HG03045 (cell line): ENCODE results near the gene IL1R2.

Experiments used
- ATAC-seq: cut with Tn5 transposase; IDR thresholded peaks from one replicate; pipeline ENCODE4 v1.9.1; 2021; ENCODE audit warnings: mild to moderate bottlenecking, moderate library complexity; ENCODE audit not compliant: unreplicated experiment

The IL1R2 gene

GRCh38 chr2:101974663-101975062, 17.1 kb upstream of the IL1R2 start:
- no peak for ATAC-seq

DNA sequence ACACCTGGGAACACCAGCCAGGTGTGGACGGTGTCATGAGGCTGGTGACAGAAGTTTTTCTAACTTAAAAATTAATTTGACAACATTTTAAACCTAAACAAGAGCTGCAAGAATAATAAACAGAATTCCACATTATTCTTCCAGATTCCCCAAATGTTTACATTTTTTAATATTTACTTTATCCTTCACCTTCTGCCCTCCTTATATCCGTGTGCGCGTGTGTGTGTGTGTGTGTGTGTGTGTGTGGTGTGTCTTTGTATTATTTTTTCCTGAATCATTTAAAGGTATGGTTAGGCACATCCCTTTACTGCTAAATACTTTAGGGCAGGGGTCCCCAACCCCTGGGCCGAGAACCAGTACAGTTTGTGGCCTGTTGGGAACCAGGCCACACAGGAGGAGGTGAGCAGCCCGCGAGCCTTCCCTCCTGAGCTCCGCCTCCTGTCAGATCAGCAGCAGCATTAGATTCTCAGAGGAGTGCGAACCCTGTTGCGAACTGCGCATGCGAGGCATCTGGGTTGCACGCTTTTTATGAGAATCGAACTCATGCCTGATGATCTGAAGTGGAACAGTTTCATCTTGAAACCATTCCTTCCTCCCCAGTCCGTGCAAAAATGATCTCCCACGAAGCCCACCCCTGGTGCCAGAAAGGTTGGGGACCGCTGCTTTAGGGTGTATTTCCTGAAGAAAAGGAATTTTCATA, 16.4 kb upstream of the IL1R2 start:
- no peak for ATAC-seq

GRCh38 chr2:101976891-101977290, 14.9 kb upstream of the IL1R2 start:
- ATAC-seq: no peak

- no peak for ATAC-seq
These were observed 11.4 kb upstream of the IL1R2 start for GRCh38 chr2:101980368-101980767.

- ATAC-seq: no peak
These were observed 10.7 kb upstream of the IL1R2 start for GRCh38 chr2:101981066-101981465.

- ATAC-seq: no peak
These were observed 10.3 kb upstream of the IL1R2 start for GRCh38 chr2:101981504-101981903.

DNA sequence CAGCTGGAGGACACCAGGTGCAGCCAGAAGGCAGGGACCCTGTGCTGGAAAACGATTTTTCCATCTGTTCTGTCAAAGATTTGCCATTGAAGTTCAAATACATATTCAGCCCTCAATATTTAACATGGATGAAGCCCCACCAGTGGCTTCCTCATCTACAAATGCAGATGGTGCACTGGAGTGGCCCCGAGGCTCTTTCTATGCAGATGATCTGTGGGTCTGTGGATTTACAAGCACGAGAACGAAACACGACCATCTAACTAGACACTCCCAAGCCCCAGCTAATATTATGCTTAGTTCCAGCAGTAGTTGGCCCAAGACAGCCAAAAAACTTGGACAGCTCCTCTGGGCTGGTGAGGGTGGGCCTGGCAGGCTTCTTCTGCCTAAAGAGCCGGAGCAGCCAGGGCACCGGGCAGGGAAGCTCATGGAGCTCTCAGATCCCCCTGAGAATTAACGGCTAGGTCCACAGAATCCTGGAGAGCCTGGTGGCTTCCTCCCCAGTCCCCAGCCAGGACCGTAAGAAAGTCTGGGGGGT, 9.2 kb upstream of the IL1R2 start:
- ATAC-seq: no peak

GRCh38 chr2:101983486-101983885, 8.3 kb upstream of the IL1R2 start:
- ATAC-seq: no peak

DNA sequence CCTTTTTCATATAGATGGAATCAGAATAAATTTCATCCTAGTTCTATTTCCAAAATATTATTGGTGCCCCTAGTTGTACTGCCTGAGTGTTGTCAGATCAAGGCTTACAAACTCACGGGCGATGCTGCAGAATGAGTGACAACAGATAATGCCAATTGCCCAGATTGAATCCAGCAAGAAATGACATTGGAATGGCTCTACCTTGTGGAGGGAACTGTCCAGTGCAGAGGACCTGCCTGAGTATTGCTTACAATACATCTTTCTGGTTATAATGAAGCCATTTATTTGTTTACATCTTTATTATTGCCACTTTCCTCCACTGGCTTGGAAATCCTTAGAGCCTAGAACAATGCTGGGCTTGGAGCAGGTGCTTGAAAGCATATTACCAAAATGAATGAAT, 7.8 kb upstream of the IL1R2 start:
- no peak for ATAC-seq

DNA sequence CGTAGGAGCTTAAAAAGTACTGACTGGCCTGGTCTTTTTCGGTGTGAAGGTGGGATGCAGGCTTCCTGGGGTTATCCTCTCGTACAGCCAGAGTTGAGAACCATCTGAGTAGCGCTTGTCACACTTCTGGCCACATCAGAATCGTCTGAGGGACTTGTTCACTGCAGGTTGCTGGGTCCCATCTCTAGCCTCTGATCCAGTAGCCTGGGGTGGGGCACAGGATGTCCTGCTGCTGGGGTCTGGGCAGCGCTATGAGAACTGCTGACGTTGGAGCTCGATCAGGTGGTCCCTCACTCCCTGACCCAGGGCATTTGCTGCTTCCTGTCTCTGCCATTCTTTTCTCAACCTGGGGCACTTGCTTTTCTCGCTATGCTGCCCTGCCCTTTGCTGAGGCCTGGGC, 7.1 kb upstream of the IL1R2 start:
- no peak for ATAC-seq

GRCh38 chr2:101985101-101985792, 6.5 kb upstream of the IL1R2 start:
- no peak for ATAC-seq

DNA sequence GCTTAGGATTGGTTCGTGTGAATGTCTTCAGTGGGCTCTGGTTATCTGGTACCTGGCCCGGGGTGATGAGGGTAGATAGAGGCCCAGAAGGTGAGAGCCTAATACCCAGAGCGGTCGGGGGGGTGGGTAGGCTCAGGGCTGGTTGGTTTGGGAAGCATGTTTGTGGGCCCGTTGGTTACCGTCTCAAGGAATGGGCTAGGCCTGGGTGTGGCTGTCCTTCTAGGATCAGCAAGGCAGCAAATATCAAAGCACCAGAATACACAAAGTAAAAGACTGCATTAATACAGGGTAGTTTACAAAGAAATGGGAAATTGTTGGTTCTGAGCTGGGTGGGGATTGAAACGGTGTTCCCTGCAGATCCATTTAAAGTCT, 6.0 kb upstream of the IL1R2 start:
- ATAC-seq: no peak

DNA sequence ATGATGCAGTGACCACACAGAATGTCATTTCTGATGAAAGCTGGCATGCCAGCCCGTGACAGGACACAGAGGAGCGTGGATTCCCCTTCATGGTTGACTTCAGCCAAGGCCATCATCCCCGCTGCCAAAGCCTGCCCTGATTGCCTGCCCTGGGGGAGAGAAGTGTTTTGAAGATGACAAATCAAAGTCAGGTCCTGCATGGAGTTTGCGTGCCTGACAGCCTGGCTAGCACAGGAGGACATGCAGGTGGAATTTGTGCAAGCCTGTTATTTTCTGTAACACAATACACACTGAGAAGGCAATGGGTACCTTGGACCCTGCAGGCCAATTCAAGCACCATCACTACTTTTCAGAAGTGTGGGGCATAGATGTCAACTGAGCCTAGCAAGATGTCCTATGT, 5.4 kb upstream of the IL1R2 start:
- ATAC-seq: no peak

DNA sequence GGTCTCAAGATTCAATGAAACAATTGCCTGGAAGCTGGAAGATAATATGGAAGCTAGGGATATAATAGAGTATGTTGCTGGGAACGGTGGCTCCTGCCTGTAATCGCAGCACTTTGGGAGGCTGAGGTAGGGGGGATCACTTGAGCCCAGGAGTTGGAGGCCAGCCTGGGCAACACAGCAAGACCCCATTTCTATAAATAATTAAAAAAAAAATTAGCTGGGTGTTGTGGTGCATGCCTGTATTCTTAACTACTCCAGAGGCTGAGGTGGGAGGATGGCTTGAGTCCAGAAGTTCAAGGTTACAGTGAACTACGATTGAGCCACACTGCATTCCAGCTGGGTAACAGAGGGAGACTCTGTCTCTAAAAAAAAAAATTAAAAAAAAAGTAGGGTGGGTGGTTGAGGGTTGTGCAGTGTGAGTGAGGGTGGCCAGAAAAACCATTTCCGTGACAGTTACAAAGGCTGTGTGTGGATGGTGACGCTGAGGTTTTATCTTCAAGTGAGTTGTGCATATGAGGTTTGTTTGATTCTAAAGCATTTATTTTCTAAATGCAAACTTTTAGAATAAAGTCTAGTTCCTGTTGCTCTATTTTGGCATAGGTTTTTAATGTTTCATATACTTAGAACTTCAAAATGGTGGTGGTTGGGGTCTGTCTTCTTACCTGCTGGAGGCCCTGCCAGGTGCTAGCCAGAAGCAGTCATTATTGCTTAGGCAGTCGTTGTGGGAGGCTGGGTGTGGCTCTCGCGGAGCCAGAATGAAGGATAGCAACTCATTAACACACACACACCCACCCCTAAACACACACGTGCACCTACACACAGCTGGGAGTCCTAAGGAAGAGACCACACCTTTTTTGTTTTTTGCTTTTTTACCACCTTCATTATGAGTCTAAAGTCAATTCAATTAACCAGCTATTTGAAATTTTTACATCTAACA, 4.7 kb upstream of the IL1R2 start:
- no peak for ATAC-seq

DNA sequence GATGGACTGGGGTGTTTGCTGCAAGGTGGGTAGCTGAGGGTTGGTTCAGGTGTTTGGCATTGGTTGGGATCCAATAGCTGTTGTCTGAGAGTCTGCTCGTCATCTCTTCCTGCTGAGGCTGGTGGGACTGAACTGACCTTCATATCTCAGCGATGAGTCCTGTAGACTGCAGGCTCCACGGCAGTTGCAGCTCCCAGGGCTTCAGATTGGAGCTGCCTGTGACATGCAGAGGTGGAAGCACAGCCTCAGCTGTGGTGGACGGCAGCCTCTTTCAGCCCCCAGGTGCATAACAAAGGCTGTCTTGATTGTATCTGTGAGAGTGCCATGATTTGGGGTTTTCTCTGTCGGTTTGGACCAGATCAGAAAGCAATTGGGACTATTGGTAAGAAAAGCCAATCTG, 3.9 kb upstream of the IL1R2 start:
- no peak for ATAC-seq

DNA sequence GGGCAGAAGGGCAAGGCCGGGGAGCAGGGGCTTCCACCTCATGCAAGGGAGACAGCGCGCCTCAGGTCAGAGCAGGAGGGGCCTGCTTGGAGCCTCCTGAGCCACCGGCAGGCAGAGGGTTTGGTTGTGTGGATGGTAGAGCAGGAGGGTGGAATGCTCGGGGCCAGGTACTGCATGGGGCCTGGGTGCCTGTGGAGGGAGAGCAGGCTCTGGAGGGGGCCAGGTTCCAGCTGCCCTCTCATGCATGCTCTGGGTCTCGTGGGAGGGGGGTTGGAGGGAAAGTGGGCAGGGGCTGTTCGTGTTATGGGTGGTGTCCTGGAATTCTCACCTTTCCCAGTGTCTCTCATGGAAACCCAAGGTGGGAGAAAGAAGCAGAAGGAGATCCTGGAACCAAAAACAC, 3.2 kb upstream of the IL1R2 start:
- no peak for ATAC-seq

DNA sequence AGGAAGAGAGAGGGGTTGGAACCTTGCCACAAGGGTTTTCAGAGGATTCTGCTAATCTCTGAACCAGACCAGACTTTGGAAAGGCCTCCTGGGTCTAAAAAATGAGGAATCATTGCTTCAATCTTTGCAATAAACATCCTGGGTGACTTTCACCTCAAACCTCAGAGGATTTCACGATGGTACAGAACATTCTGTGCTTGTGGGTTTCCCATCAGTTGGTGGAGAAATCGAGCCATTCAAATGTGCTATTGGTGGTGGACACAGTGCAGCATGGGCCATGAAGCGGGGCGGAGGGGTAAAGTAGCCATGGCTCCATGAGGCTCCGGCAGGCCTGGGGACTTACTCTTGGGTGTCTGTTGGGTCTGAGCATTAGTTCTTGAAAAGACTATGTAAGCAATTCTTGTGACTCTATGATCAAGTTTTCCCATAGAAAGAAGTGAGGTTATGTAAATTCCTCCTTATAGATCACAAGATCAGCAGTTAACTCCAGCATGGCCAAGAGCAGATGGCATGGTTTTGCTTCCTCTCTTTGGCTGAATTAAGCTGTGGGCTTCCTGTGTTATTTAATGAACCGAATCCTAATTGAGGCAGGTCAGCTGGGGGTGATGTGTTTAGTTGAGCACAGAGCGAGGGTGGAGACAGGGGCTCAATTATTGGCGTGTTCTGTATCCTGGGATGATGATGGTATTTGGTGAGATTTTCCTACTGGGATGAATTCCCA, 1.9 kb upstream of the IL1R2 start:
- ATAC-seq: no peak

- ATAC-seq: no peak
These were observed 2.0 kb downstream of the IL1R2 start for GRCh38 chr2:101993772-101994171.

DNA sequence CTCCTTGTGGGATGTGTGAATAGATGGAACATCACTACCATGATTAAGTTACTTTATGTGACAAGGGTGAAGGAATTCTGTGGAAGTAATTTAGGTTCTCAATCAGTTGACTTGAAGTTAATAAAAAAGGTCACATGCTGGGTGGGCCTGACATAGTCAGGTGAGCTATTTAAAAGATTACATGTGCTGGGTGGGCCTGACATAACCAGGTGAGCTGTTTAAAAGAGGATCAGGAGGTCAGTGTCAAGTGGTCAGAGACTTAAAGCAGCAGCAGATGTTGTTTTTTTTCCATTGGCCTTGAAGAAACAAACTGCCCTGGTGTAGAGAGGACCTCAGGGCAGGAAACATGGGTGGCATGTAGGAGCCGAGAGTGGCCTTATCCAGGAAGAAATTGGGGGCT, 3.3 kb downstream of the IL1R2 start:
- no peak for ATAC-seq

DNA sequence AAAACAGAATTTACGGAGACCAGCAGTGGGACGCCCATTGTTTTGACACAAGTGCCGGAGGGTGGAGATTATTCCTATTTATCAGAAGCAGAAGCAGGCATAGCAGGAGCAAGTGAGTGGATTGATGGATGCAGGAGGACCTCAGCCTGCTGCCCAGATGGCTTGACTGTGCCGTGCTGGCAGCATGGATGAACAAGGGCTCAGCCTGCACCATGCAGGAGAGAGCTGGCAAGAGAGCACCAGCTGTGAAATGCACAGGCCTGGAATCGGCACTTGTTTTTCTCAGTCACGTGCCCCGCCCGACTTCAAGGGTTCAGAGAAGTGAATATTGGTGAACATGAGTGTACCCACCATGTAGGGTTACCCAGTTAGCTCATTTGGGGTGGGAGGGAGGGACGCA, 4.0 kb downstream of the IL1R2 start:
- ATAC-seq: no peak

DNA sequence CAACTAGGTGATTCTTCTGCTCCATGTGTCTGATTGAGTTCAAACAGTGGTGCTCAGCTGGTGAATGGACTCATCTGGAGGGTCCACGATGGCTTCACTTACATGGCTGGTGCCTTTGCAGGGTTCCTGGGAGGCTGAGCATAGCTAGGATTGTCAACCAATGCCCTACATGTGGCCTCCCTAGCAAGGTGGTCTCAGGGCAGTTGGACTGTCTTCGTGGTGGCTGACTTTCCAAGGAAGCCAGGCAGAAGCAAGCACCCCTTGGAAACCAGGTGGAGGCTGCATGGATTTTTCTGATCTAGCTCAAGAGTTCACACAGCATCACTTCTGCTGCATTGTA, 6.8 kb downstream of the IL1R2 start:
- no peak for ATAC-seq
